Fibroblast of the aortic adventitia (primary cell): Measurements from ENCODE around the gene EML4. TPM values are rescaled to one million over a fixed set of nuclear protein-coding genes. Genes with fewer than 3 reads are reported as not detected.

Source experiments
- DNase-seq: peaks from one replicate; pipeline ENCODE4 v3.0.0-alpha.2; 2010; ENCODE audit warnings: low read depth
- H3K4me3 ChIP-seq: 2 replicates; pipeline ENCODE4 v1.5.1; 2011; ENCODE audit warnings: low read depth, mild to moderate bottlenecking, control low read depth, low read length, moderate library complexity
- CTCF ChIP-seq: IDR thresholded peaks from 2 replicates; pipeline ENCODE4 v1.5.1; 2011; ENCODE audit warnings: mild to moderate bottlenecking, low read length, control low read depth, inconsistent platforms; ENCODE audit not compliant: insufficient read depth
- total RNA-seq: library from RNA; depleted of rRNA; stranded (reverse); fragments of >200 nt; gene quantifications from 2 replicates; pipeline ENCODE4 v1.2.3, GENCODE V29; 2012; ENCODE audit warnings: low replicate concordance

EML4 gene
- total RNA-seq, 1 donor: 50.9 TPM

- TF ChIP-seq CTCF: no peak
- no peak for DNase-seq
- H3K4me3 ChIP-seq: no peak overlapping the region
Observed at GRCh38 chr2:42307180-42307579, 138.0 kb downstream of the EML4 start.

- TF ChIP-seq CTCF: no peak
- no peak overlapping the region for H3K4me3 ChIP-seq
- no peak for DNase-seq
Observed at GRCh38 chr2:42309366-42309765, 140.2 kb downstream of the EML4 start.

GRCh38 chr2:42310007-42310515 is 140.9 kb downstream of the EML4 start:
- no peak for DNase-seq
- H3K4me3 ChIP-seq: no peak overlapping the region
- TF ChIP-seq CTCF: no peak

GRCh38 chr2:42312106-42312505 is 143.0 kb downstream of the EML4 start:
- no peak overlapping the region for H3K4me3 ChIP-seq
- no peak for DNase-seq
- no peak for TF ChIP-seq CTCF

- DNase-seq: peak; percentile 94
- H3K4me3 ChIP-seq: no peak overlapping the region
- TF ChIP-seq CTCF: no peak
Observed at GRCh38 chr2:42314892-42315468, 145.8 kb downstream of the EML4 start.

GRCh38 chr2:42315844-42316470 is 146.8 kb downstream of the EML4 start:
- no peak for TF ChIP-seq CTCF
- H3K4me3 ChIP-seq: no peak overlapping the region
- no peak for DNase-seq
